Measurements from ENCODE around the gene ARMC5.

DNA sequence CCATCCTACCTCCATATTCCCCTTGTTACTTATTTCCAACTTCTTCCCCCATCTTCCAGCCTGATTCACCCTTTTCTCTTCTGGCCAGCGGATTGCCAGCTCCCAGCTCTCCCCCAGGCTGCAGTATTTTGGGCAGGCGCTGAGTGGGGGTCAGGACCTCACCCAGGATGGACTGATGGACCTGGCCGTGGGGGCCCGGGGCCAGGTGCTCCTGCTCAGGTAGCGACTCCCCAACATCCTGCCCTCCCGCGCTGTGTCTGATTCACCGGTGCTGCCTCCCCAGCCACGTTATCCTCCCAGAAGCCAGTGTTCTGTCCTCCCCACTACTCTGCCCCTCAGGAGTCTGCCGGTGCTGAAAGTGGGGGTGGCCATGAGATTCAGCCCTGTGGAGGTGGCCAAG, 46.6 kb upstream of the ARMC5 start:
- no peak for TF ChIP-seq EZH2phosphoT487 (IDR thresholded peaks at IDR 0.05; ENCODE audit: low read depth)
- TF ChIP-seq, protein P1, sequence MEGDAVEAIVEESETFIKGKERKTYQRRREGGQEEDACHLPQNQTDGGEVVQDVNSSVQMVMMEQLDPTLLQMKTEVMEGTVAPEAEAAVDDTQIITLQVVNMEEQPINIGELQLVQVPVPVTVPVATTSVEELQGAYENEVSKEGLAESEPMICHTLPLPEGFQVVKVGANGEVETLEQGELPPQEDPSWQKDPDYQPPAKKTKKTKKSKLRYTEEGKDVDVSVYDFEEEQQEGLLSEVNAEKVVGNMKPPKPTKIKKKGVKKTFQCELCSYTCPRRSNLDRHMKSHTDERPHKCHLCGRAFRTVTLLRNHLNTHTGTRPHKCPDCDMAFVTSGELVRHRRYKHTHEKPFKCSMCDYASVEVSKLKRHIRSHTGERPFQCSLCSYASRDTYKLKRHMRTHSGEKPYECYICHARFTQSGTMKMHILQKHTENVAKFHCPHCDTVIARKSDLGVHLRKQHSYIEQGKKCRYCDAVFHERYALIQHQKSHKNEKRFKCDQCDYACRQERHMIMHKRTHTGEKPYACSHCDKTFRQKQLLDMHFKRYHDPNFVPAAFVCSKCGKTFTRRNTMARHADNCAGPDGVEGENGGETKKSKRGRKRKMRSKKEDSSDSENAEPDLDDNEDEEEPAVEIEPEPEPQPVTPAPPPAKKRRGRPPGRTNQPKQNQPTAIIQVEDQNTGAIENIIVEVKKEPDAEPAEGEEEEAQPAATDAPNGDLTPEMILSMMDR (IDR thresholded peaks at IDR 0.05; ENCODE audit: low read depth, low read length): no peak
